ENCODE measurements around the gene TBCCD1. TPM values are rescaled to one million over a fixed set of nuclear protein-coding genes. Genes with fewer than 3 reads are reported as not detected.

Gene TBCCD1
- total and polyA plus RNA-seq, 10 donors = 3.7 to 22.1 (median 12.6) TPM

DNA sequence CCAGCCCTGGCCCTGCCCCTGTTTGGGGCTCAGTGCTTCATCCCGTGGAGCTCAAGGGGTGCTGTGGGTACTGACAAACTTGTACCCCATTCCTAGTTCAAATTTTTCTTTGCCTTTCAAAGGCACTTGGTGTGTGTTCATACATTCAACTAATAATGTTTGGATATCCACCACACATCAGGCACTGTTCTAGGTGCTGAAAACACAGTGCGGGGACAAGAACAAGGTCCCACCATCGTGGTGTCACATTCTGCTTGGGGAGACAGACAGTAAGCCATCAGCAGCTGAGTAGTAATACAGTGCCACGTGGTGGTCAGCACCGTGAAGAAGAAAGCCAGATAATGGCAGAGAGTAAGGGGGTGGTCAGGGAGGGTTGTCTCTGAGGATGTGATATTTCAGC is 55.4 kb downstream of the TBCCD1 start:
- TF ChIP-seq POLR2AphosphoS5 (IDR thresholded peaks at IDR 0.05) = no peak
- TF ChIP-seq POLR2A (IDR thresholded peaks at IDR 0.05) = no peak
- TF ChIP-seq, protein P1, sequence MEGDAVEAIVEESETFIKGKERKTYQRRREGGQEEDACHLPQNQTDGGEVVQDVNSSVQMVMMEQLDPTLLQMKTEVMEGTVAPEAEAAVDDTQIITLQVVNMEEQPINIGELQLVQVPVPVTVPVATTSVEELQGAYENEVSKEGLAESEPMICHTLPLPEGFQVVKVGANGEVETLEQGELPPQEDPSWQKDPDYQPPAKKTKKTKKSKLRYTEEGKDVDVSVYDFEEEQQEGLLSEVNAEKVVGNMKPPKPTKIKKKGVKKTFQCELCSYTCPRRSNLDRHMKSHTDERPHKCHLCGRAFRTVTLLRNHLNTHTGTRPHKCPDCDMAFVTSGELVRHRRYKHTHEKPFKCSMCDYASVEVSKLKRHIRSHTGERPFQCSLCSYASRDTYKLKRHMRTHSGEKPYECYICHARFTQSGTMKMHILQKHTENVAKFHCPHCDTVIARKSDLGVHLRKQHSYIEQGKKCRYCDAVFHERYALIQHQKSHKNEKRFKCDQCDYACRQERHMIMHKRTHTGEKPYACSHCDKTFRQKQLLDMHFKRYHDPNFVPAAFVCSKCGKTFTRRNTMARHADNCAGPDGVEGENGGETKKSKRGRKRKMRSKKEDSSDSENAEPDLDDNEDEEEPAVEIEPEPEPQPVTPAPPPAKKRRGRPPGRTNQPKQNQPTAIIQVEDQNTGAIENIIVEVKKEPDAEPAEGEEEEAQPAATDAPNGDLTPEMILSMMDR (IDR thresholded peaks at IDR 0.05 in 8 of 11, conservative IDR thresholded peaks at IDR 0.05 in 3 of 11) = no peak
- Histone ChIP-seq H3K27me3 (replicated peaks in 1 of 7) (peaks cover 0 to 4% (median 0%) of the 10 kb centered on the region in 7 donors), H3K4me3 (no peak overlapping the region), H3K36me3 (no peaks in the 10 kb centered on the region), H3K27ac (no peak overlapping the region), H3K4me1 (peaks cover 0 to 16% (median 10%) of the 10 kb centered on the region in 6 donors), H3K9me3 (peaks cover 0 to 3% (median 0%) of the 10 kb centered on the region in 8 donors)
- DNase-seq = no peak
- intact Hi-C loops (cut with DNase I; ENCODE audit: low total_unique reads) = no loop called here
- 53 to 80% (median 76%) methylated on average over 5 of the region's 5 CpGs for WGBS, 5 donors

DNA sequence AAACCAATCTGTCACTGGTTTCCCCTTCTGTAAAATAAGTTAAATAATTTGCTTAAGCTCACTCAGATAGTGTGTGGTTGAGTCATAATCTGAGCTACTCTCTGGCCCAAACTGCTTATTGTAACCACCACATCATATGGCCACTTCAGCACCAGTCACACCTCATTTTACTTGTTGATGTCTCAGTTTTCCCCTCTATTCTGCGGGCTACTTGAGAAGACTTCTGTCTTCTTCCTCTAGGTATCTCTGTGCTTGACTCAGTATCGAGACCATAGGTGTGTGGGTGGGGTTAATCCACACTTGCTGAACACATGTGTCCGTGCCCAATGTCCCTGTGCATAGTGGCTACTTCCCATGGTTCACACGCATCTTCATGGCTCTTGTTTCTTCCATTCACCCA is 55.9 kb downstream of the TBCCD1 start:
- no peak overlapping the region for H3K27ac ChIP-seq
- no peak for DNase-seq
- no peak overlapping the region for H3K4me3 ChIP-seq
- no peaks in the 10 kb centered on the region for H3K36me3 ChIP-seq
- H3K27me3 ChIP-seq (replicated peaks in 1 of 7) = peaks cover 0 to 4% (median 0%) of the 10 kb centered on the region in 7 donors
- peaks cover 0 to 16% (median 10%) of the 10 kb centered on the region in 6 donors for H3K4me1 ChIP-seq
- intact Hi-C loops (cut with DNase I; ENCODE audit: low total_unique reads) = no loop called here
- TF ChIP-seq, protein P1 (IDR thresholded peaks at IDR 0.05 in 8 of 11, conservative IDR thresholded peaks at IDR 0.05 in 3 of 11) = no peak
- TF ChIP-seq POLR2AphosphoS5 (IDR thresholded peaks at IDR 0.05) (no peak), POLR2A (IDR thresholded peaks at IDR 0.05) (no peak)
- 72 to 79% (median 77%) methylated on average over 4 of the region's 4 CpGs for WGBS, 5 donors
- no peaks in the 10 kb centered on the region for H3K9me3 ChIP-seq

DNA sequence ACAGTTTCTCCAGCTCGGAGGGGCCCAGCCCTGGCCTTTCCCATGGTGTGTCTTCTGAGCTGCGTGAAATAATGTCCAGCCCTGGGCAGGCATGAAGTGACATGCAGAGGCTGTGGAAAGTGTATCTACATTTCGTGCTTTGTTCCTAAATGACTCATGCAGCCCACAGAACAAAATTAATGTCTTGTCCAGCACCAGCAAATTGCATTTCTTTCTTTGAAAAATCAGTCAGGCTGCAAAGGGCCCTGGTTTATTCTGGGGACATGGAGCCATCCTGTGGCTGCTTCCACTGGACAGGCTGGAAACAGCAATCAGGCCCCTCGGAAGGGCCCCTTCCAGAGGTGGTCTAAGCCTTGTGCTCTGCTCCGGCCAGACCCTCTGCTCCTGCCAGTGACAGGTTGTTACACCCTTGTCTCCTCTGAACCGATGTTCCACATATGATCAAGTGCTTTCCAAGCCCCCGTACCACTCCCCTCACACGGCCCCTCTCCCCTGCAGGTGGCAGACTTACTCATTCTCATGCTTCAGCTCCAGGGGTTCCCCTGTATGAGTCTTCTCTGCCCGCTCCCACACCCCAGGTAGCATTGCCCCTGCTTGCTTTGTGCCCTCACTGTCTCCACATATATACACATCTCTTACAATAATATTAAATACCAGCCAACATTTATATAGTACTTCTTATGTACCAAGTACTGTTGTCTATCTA is 56.6 kb downstream of the TBCCD1 start:
- TF ChIP-seq POLR2A (IDR thresholded peaks at IDR 0.05) (no peak), POLR2AphosphoS5 (IDR thresholded peaks at IDR 0.05) (no peak)
- TF ChIP-seq, protein P1 (IDR thresholded peaks at IDR 0.05 in 8 of 11, conservative IDR thresholded peaks at IDR 0.05 in 3 of 11) = no peak
- no peaks in the 10 kb centered on the region for H3K9me3 ChIP-seq
- intact Hi-C loops (cut with DNase I; ENCODE audit: low total_unique reads) = no loop called here
- H3K36me3 ChIP-seq = no peaks in the 10 kb centered on the region
- peaks cover 0 to 4% (median 0%) of the 10 kb centered on the region in 7 donors for H3K27me3 ChIP-seq (replicated peaks in 1 of 7)
- H3K4me3 ChIP-seq = no peak overlapping the region
- no peak for DNase-seq
- peaks cover 0 to 12% (median 7%) of the 10 kb centered on the region in 6 donors for H3K4me1 ChIP-seq
- 60 to 80% (median 73%) methylated on average over 9 of the region's 9 CpGs for WGBS, 5 donors
- H3K27ac ChIP-seq = no peak overlapping the region

DNA sequence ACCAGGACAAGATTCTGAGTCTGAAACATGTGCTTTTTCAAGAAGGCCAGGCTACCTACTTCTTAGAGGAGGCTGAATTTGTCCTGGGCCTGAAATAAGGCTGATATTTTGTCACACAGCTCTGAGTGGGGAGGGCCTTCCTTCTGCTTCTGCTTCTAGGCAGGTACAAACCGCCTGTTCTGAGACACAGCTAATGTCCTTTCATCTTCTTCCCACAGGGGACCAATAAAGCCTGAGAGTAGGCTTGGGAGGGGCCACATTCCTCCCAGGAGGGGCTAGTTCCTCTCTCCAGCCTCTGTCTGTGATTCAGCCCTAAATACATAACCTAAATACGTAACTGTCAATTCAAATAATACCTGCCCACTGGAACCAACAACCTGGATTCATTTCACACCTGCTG is 57.7 kb downstream of the TBCCD1 start:
- Histone ChIP-seq H3K4me3 (no peak overlapping the region), H3K9me3 (no peaks in the 10 kb centered on the region), H3K27ac (no peak overlapping the region), H3K4me1 (peaks cover 0 to 1% (median 0%) of the 10 kb centered on the region in 6 donors), H3K27me3 (replicated peaks in 1 of 7) (peaks cover 0 to 4% (median 0%) of the 10 kb centered on the region in 7 donors), H3K36me3 (no peaks in the 10 kb centered on the region)
- 51 to 61% (median 52%) methylated on average over 2 of the region's 2 CpGs for WGBS, 5 donors
- DNase-seq = no peak
- TF ChIP-seq POLR2A (IDR thresholded peaks at IDR 0.05) = no peak
- no peak for TF ChIP-seq POLR2AphosphoS5 (IDR thresholded peaks at IDR 0.05)
- TF ChIP-seq, protein P1 (IDR thresholded peaks at IDR 0.05 in 8 of 11, conservative IDR thresholded peaks at IDR 0.05 in 3 of 11) = no peak
- intact Hi-C loops (cut with DNase I; ENCODE audit: low total_unique reads) = no loop called here
